Smooth muscle cell (in vitro differentiated cells): ENCODE results near the gene ATP5PO. TPM values are rescaled to one million over a fixed set of nuclear protein-coding genes. Genes with fewer than 3 reads are reported as not detected.

ENCODE experiments used
- DNase-seq: peaks from one replicate; lab custom pipeline; 2025; ENCODE audit not compliant: unreplicated experiment; lab: John Stamatoyannopoulos, UW
- H2AFZ ChIP-seq: fragments of 200-600 bp; sonication (generic); 2 replicates; pipeline ENCODE4 v1.6.0; 2016; ENCODE audit warnings: antibody characterized with exemption, low read depth, mild to moderate bottlenecking
- H3F3A ChIP-seq: fragments of 200-600 bp; sonication (generic); 2 replicates; pipeline ENCODE4 v1.6.0; 2017; ENCODE audit warnings: antibody characterized with exemption, low read depth
- H3K27ac ChIP-seq: fragments of 200-600 bp; sonication (generic); 2 replicates; pipeline ENCODE4 v1.5.1; 2016; ENCODE audit warnings: low read depth, mild to moderate bottlenecking
- H3K27me3 ChIP-seq: fragments of 200-600 bp; sonication (generic); 2 replicates; pipeline ENCODE4 v1.6.1; 2016; ENCODE audit warnings: low read depth, mild to moderate bottlenecking
- H3K36me3 ChIP-seq: fragments of 200-600 bp; sonication (generic); 2 replicates; pipeline ENCODE4 v1.5.1; 2016; ENCODE audit warnings: low read depth
- H3K4me1 ChIP-seq: fragments of 200-600 bp; sonication (generic); 2 replicates; pipeline ENCODE4 v1.5.1; 2016; ENCODE audit warnings: low read depth
- H3K4me2 ChIP-seq: fragments of 200-600 bp; sonication (generic); 2 replicates; pipeline ENCODE4 v1.6.0; 2016; ENCODE audit warnings: mild to moderate bottlenecking
- H3K4me3 ChIP-seq: fragments of 200-600 bp; sonication (generic); 2 replicates; pipeline ENCODE4 v1.5.1; 2016; ENCODE audit warnings: mild to moderate bottlenecking
- H3K79me2 ChIP-seq: fragments of 200-600 bp; sonication (generic); 2 replicates; pipeline ENCODE4 v1.6.0; 2016; ENCODE audit warnings: low read depth, mild to moderate bottlenecking
- H3K9ac ChIP-seq: fragments of 200-600 bp; sonication (generic); 2 replicates; pipeline ENCODE4 v1.6.0; 2016; ENCODE audit warnings: low read depth
- H3K9me3 ChIP-seq: fragments of 200-600 bp; sonication (generic); replicated peaks from 2 replicates; pipeline ENCODE4 v1.5.1; 2016; ENCODE audit warnings: low read depth
- H4K20me1 ChIP-seq: fragments of 200-600 bp; sonication (generic); 2 replicates; pipeline ENCODE4 v1.6.0; 2016; ENCODE audit warnings: low read depth
- CTCF ChIP-seq: fragments of 200-600 bp; sonication (generic); IDR thresholded peaks from 2 replicates; pipeline ENCODE4 v1.5.1; 2017; ENCODE audit warnings: borderline replicate concordance, mild to moderate bottlenecking, antibody characterized with exemption; ENCODE audit not compliant: insufficient read depth, poor library complexity, severe bottlenecking
- WGBS: methylation state at CpG from one replicate; pipeline ENCODE4 v1.1.7; 2016; ENCODE audit warnings: low lambda C conversion rate; 5-methylcytosine and 5-hydroxymethylcytosine counted together
- polyA plus RNA-seq: library from polyadenylated mRNA; unstranded; fragments of >200 nt; fragmentation: Nextera tagmentation; extraction: Ambion mirVana; gene quantifications from 2 replicates; pipeline ENCODE4 v1.2.1, GENCODE V29; 2016
- total RNA-seq: library from RNA; depleted of rRNA; stranded (reverse); fragments of >200 nt; gene quantifications from 2 replicates; pipeline ENCODE4 v1.2.3, GENCODE V29; 2014

ATP5PO gene
- total and polyA plus RNA-seq, 2 experiments from 2014 or later: 226 to 363 TPM

DNA sequence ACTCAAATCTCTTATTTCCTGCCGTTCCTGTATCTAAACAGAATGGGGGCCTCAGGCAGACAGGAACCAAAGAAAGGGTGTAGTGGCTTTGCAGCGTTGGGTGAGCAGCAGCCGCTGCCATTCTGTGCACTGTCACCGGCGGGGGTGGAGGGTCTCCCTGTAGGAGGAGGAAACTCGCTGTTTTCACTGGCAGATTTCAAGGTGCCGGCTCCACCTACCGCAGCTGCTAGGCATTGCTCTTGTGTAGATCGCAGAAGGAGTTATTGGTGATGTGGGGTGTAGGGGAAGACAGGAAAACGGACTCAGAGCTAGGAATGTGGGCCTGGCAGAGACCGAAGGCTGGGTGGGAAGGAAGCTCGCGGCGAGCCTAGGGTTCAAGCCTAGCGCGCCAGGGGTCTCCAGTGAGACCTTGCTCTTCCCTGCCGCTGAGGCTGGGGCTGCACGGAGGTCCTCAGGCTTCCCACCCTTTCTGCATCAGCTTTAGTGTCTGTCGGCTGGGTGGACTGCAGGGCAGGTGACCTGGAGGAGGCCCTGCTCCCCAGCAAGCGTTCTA is 20.8 kb downstream of the ATP5PO start:
- Histone ChIP-seq H3K4me1 (peaks cover 13% of the 10 kb centered on the region), H3K9ac (peak overlapping the region; percentile 25), H3K27ac (peak overlapping the region; percentile 39), H3K4me2 (peak overlapping the region; percentile 92), H3K9me3 (no peaks in the 10 kb centered on the region), H3K4me3 (peak overlapping the region; percentile 46), H3F3A (peaks cover 6% of the 10 kb centered on the region), H3K27me3 (no peaks in the 10 kb centered on the region), H3K79me2 (no peaks in the 10 kb centered on the region), H2AFZ (peak overlapping the region; percentile 91), H4K20me1 (no peaks in the 10 kb centered on the region), H3K36me3 (no peaks in the 10 kb centered on the region)
- peak; percentile 48 for DNase-seq
- WGBS: 9% methylated on average over 20 of the region's 20 CpGs
- TF ChIP-seq CTCF: peak; percentile 55

DNA sequence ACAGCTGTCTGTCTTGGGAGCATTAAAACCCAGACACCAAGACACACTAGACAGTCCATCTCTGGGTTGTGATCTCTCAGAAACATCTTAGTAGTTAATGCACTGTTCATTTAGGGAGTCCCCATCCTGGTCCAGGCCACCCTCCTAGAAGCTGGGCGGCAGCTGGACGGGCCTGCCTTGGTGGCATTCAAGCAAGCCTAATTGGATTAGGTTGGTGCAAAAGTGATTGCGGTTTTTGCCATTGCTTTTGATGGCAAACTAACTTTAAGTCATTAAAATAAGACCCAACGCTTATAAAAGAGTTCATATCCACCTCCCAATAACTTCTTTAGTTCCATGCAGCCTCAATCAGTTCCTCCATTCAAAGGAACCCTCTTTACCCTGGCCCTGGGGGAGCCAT is 21.7 kb downstream of the ATP5PO start:
- peaks cover 6% of the 10 kb centered on the region for H3F3A ChIP-seq
- peaks cover 13% of the 10 kb centered on the region for H3K4me1 ChIP-seq
- 68% methylated on average over 4 of the region's 4 CpGs for WGBS
- DNase-seq: no peak
- no peaks in the 10 kb centered on the region for H3K79me2 ChIP-seq
- no peaks in the 10 kb centered on the region for H3K9me3 ChIP-seq
- H3K27ac ChIP-seq: peak overlapping the region; percentile 39
- H3K36me3 ChIP-seq: no peaks in the 10 kb centered on the region
- H3K4me3 ChIP-seq: no peak overlapping the region
- TF ChIP-seq CTCF: no peak
- H4K20me1 ChIP-seq: no peaks in the 10 kb centered on the region
- peak overlapping the region; percentile 25 for H3K9ac ChIP-seq
- H2AFZ ChIP-seq: peak overlapping the region; percentile 91
- peak overlapping the region; percentile 92 for H3K4me2 ChIP-seq
- H3K27me3 ChIP-seq: no peaks in the 10 kb centered on the region

DNA sequence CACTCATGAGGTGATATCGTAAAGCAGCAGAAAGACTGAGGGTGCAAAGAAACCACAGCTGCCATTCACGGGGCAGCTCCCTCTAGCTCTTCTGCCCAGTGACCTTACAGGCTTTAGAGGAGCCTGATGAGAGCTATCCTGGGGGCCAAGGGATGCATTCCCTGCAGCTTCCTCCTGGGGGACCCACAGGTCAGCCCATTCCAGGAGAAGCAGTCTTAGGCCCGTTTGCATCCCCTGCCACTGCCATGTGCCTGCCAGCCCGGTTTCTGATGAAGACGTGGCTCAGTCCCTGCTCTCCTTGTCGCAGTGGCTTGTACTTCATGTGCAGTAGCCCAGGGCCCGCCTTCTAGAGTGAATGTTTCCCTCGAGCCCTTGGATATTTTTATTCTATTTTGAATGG is 22.8 kb downstream of the ATP5PO start:
- WGBS: 71% methylated on average over 8 of the region's 8 CpGs
- TF ChIP-seq CTCF: no peak
- no peaks in the 10 kb centered on the region for H3K9me3 ChIP-seq
- H3F3A ChIP-seq: peaks cover 6% of the 10 kb centered on the region
- no peak overlapping the region for H3K9ac ChIP-seq
- H3K4me1 ChIP-seq: peaks cover 13% of the 10 kb centered on the region
- no peak overlapping the region for H3K4me2 ChIP-seq
- DNase-seq: no peak
- no peaks in the 10 kb centered on the region for H4K20me1 ChIP-seq
- no peaks in the 10 kb centered on the region for H3K27me3 ChIP-seq
- H3K79me2 ChIP-seq: no peaks in the 10 kb centered on the region
- no peak overlapping the region for H3K27ac ChIP-seq
- H3K4me3 ChIP-seq: no peak overlapping the region
- H3K36me3 ChIP-seq: no peaks in the 10 kb centered on the region
- H2AFZ ChIP-seq: no peak overlapping the region

GRCh38 chr21:33890187-33890586 is 25.4 kb downstream of the ATP5PO start:
- Histone ChIP-seq H3K4me3 (no peak overlapping the region), H3F3A (peaks cover 6% of the 10 kb centered on the region), H3K9ac (no peak overlapping the region), H2AFZ (no peak overlapping the region), H3K4me2 (no peak overlapping the region), H3K27me3 (no peaks in the 10 kb centered on the region), H4K20me1 (no peaks in the 10 kb centered on the region), H3K9me3 (no peaks in the 10 kb centered on the region), H3K79me2 (no peaks in the 10 kb centered on the region), H3K4me1 (peaks cover 13% of the 10 kb centered on the region), H3K36me3 (no peaks in the 10 kb centered on the region), H3K27ac (no peak overlapping the region)
- TF ChIP-seq CTCF: no peak
- WGBS: 94% methylated on average over 5 of the region's 5 CpGs
- DNase-seq: no peak
